SK-N-SH (cell line): ENCODE results near the gene ZNF804B. TPM values are rescaled to one million over a fixed set of nuclear protein-coding genes. Genes with fewer than 3 reads are reported as not detected.

Experiments used
- CTCF ChIA-PET: fragments of 300-600, 350-600 bp; formaldehyde crosslinking; extraction: SDS; loops from one replicate; lab custom pipeline; 2021; lab: Yijun Ruan, JAX
- POLR2A ChIA-PET: fragments of 350-600 bp; sonication (Branson Sonifier 250); formaldehyde crosslinking; extraction: SDS; loops from one replicate; lab custom pipeline; 2020; ENCODE audit warnings: antibody characterized with exemption, inconsistent platforms; lab: Yijun Ruan, JAX
- DNase-seq: peaks from one replicate; pipeline ENCODE4 v3.0.0; 2012
- H2AFZ ChIP-seq: fragments of 200-600 bp; sonication (generic); 2 replicates; pipeline ENCODE4 v1.8.1; 2016; ENCODE audit warnings: antibody characterized with exemption, mild to moderate bottlenecking, low read depth
- H3F3A ChIP-seq: fragments of 200-600 bp; sonication (generic); replicated peaks from 2 replicates; pipeline ENCODE3; 2016; ENCODE audit warnings: antibody characterized with exemption, mild to moderate bottlenecking; ENCODE audit not compliant: insufficient read depth
- H3K27ac ChIP-seq, 2 experiments: fragments of 200-500 bp in 1 of 2; fragments of 200-600 bp in 1 of 2; sonication (Bioruptor generic) in 1 of 2; sonication (generic), shearing (Covaris generic) in 1 of 2; 2 replicates each; pipeline versions ENCODE4 v1.5.1 to v1.6.1; 2014 to 2016; ENCODE audit warnings: low read depth in 2 of 2, inconsistent platforms in 1 of 2, low read length in 1 of 2, mild to moderate bottlenecking in 1 of 2, mixed read lengths in 1 of 2
- H3K27me3 ChIP-seq: fragments of 200-600 bp; sonication (generic), shearing (Covaris generic); 2 replicates; pipeline ENCODE4 v1.6.1; 2016; ENCODE audit warnings: mixed run types; ENCODE audit not compliant: insufficient read depth
- H3K36me3 ChIP-seq, 2 experiments: fragments of 200-500 bp in 1 of 2; fragments of 200-600 bp in 1 of 2; sonication (Bioruptor generic) in 1 of 2; sonication (generic) in 1 of 2; replicated peaks in 1 of 2; 2 replicates each; pipeline versions ENCODE3 to v1.5.1; 2014 to 2016; ENCODE audit warnings: low read length in 1 of 2, mild to moderate bottlenecking in 1 of 2; ENCODE audit not compliant: insufficient read depth in 2 of 2, control insufficient read depth in 1 of 2
- H3K4me1 ChIP-seq, 2 experiments: fragments of 200-500 bp in 1 of 2; fragments of 200-600 bp in 1 of 2; sonication (Bioruptor generic) in 1 of 2; sonication (generic), shearing (Covaris generic) in 1 of 2; 2 replicates each; pipeline versions ENCODE4 v1.5.1 to v1.6.1; 2014 to 2016; ENCODE audit warnings: low read depth in 1 of 2, low read length in 1 of 2, mixed run types in 1 of 2; ENCODE audit not compliant: insufficient read depth in 2 of 2, control insufficient read depth in 1 of 2
- H3K4me2 ChIP-seq: fragments of 200-600 bp; sonication (generic), shearing (Covaris generic); 2 replicates; pipeline ENCODE4 v1.6.1; 2017; ENCODE audit warnings: mixed run types
- H3K4me3 ChIP-seq, 2 experiments: fragments of 200-500 bp in 1 of 2; fragments of 200-600 bp in 1 of 2; sonication (Bioruptor generic) in 1 of 2; sonication (generic), shearing (Covaris generic) in 1 of 2; 2 replicates each; pipeline versions ENCODE4 v1.5.1 to v1.8.1; 2014 to 2016; ENCODE audit warnings: low read depth in 2 of 2, inconsistent platforms in 1 of 2, low read length in 1 of 2, mild to moderate bottlenecking in 1 of 2, mixed read lengths in 1 of 2, moderate library complexity in 1 of 2
- H3K79me2 ChIP-seq: fragments of 200-600 bp; sonication (generic); 2 replicates; pipeline ENCODE4 v1.8.1; 2017; ENCODE audit warnings: mild to moderate bottlenecking; ENCODE audit not compliant: insufficient read depth
- H3K9ac ChIP-seq: fragments of 200-600 bp; sonication (generic); 2 replicates; pipeline ENCODE4 v1.6.1; 2017; ENCODE audit warnings: mixed run types
- H3K9me2 ChIP-seq: fragments of 200-600 bp; sonication (generic); 2 replicates; pipeline ENCODE4 v1.6.1; 2017; ENCODE audit warnings: mixed run types
- H3K9me3 ChIP-seq: fragments of 200-600 bp; sonication (generic); 2 replicates; pipeline ENCODE4 v1.6.1; 2017; ENCODE audit warnings: mixed run types, mild to moderate bottlenecking, moderate library complexity
- H4K20me1 ChIP-seq: fragments of 200-600 bp; sonication (generic); 2 replicates; pipeline ENCODE4 v1.6.1; 2017; ENCODE audit warnings: mild to moderate bottlenecking, mixed run types; ENCODE audit not compliant: insufficient read depth
- CHD2 ChIP-seq: fragments of 150-350 bp; IDR thresholded peaks from 2 replicates; pipeline ENCODE4 v1.6.1; 2018; ENCODE audit warnings: low read length; ENCODE audit not compliant: partially characterized antibody
- CTCF ChIP-seq: fragments of 200-600 bp; sonication (generic); IDR thresholded peaks from 2 replicates; pipeline ENCODE4 v1.6.1; 2017; ENCODE audit warnings: antibody characterized with exemption, mild to moderate bottlenecking, moderate library complexity
- ELF1 ChIP-seq: IDR thresholded peaks from 2 replicates; pipeline ENCODE4 v1.4.0; 2012
- EP300 ChIP-seq, 2 experiments: IDR thresholded peaks; 2 replicates each; pipeline versions ENCODE4 v1.4.0 to v1.6.1; 2012; ENCODE audit warnings: borderline replicate concordance in 1 of 2, low read depth in 1 of 2, low read length in 1 of 2
- EZH2phosphoT487 ChIP-seq: fragments of 200-600 bp; sonication (generic); IDR thresholded peaks from 2 replicates; pipeline ENCODE4 v1.6.1; 2017; ENCODE audit warnings: low read depth, mixed run types, mild to moderate bottlenecking, antibody characterized with exemption, moderate library complexity, borderline replicate concordance
- FOXJ3 ChIP-seq: sonication (generic); formaldehyde crosslinking; IDR thresholded peaks from 2 replicates; pipeline ENCODE4 v1.5.1; 2020; ENCODE audit warnings: mild to moderate bottlenecking, missing genetic modification reagents
- GATA2 ChIP-seq: sonication (generic); formaldehyde crosslinking; IDR thresholded peaks from 2 replicates; pipeline ENCODE4 v1.5.0; 2020; ENCODE audit warnings: mild to moderate bottlenecking, missing genetic modification reagents
- JUND ChIP-seq: IDR thresholded peaks from 2 replicates; pipeline ENCODE4 v1.4.0; 2012
- NFIC ChIP-seq: IDR thresholded peaks from 2 replicates; pipeline ENCODE4 v1.4.0; 2012; ENCODE audit warnings: borderline replicate concordance
- NRF1 ChIP-seq: IDR thresholded peaks from 2 replicates; pipeline ENCODE4 v1.6.1; 2012; ENCODE audit warnings: low read depth, mild to moderate bottlenecking, low read length
- PBX3 ChIP-seq: IDR thresholded peaks from 2 replicates; pipeline ENCODE4; 2012
- POLR2AphosphoS5 ChIP-seq: IDR thresholded peaks from 2 replicates; pipeline ENCODE4 v1.6.1; 2012; ENCODE audit warnings: low read depth, low read length
- RXRA ChIP-seq: IDR thresholded peaks from 2 replicates; pipeline ENCODE4 v1.4.0; 2012; ENCODE audit warnings: low read depth, mild to moderate bottlenecking, borderline replicate concordance
- SIN3A ChIP-seq: IDR thresholded peaks from 2 replicates; pipeline ENCODE4 v1.6.1; 2012; ENCODE audit warnings: low read depth, mild to moderate bottlenecking, low read length, moderate library complexity, borderline replicate concordance
- TAF1 ChIP-seq: IDR thresholded peaks from 2 replicates; pipeline ENCODE4 v1.6.1; 2012; ENCODE audit warnings: low read depth, mild to moderate bottlenecking, low read length, moderate library complexity, borderline replicate concordance
- TEAD4 ChIP-seq: IDR thresholded peaks from 2 replicates; pipeline ENCODE4 v1.4.0; 2012; ENCODE audit warnings: mild to moderate bottlenecking, borderline replicate concordance; ENCODE audit not compliant: insufficient read depth
- USF1 ChIP-seq: IDR thresholded peaks from 2 replicates; pipeline ENCODE4 v1.4.0; 2012; ENCODE audit warnings: low read depth, borderline replicate concordance
- USF2 ChIP-seq: fragments of 150-350 bp; IDR thresholded peaks from 2 replicates; pipeline ENCODE4 v1.6.1; 2017; ENCODE audit warnings: antibody characterized with exemption, low read length, low read depth, borderline replicate concordance
- ZBTB33 ChIP-seq: IDR thresholded peaks from 2 replicates; pipeline ENCODE4 v1.4.0; 2012; ENCODE audit warnings: low read depth, borderline replicate concordance
- WGBS: methylation state at CpG from one replicate; pipeline ENCODE4 v1.1.6; 2017; ENCODE audit warnings: low lambda C conversion rate; 5-methylcytosine and 5-hydroxymethylcytosine counted together
- polyA plus RNA-seq, 3 experiments: library from polyadenylated mRNA; depleted of rRNA; stranded (reverse); fragments of >200 nt; gene quantifications; 2 replicates each; pipeline ENCODE4 v1.2.3, GENCODE V29; 2012

ZNF804B gene
- polyA plus RNA-seq, 1 of the 3 experiments (the other 2 are of a cell fraction): not detected

GRCh38 chr7:89247207-89247606, 487.7 kb downstream of the ZNF804B start:
- ChIA-PET CTCF (no interaction called here), POLR2A (no interaction called here)
- 0 out of 2 replicates have a peak, but pooled peaks cover 4% of the 10 kb centered on the region for H3K9me3 ChIP-seq
- H4K20me1 ChIP-seq: no peaks in the 10 kb centered on the region
- no peak overlapping the region for H3K4me2 ChIP-seq
- H3K4me1 ChIP-seq: no peaks in the 10 kb centered on the region
- WGBS: 27% methylated on average over 3 of the region's 3 CpGs
- no peak overlapping the region for H3K4me3 ChIP-seq
- no peaks in the 10 kb centered on the region for H3K27me3 ChIP-seq
- no peak for TF ChIP-seq USF1
- TF ChIP-seq RXRA: no peak
- TF ChIP-seq ELF1: no peak
- TF ChIP-seq EP300 (IDR thresholded peaks at IDR 0.05; ENCODE audit: borderline replicate concordance in 1 of 2, low read depth in 1 of 2, low read length in 1 of 2): no peak
- no peak for TF ChIP-seq USF2
- no peak overlapping the region for H2AFZ ChIP-seq
- H3K9ac ChIP-seq: no peak overlapping the region
- no peaks in the 10 kb centered on the region for H3K9me2 ChIP-seq
- DNase-seq: no peak
- H3K27ac ChIP-seq: no peak overlapping the region
- no peaks in the 10 kb centered on the region for H3F3A ChIP-seq
- H3K79me2 ChIP-seq: no peaks in the 10 kb centered on the region
- H3K36me3 ChIP-seq: no peaks in the 10 kb centered on the region

- H3K79me2 ChIP-seq: no peaks in the 10 kb centered on the region
- no peak for TF ChIP-seq ZBTB33
- no peak for TF ChIP-seq GATA2
- no peak for TF ChIP-seq POLR2AphosphoS5
- TF ChIP-seq CTCF: no peak
- TF ChIP-seq NFIC: no peak
- no peak for TF ChIP-seq CHD2
- no peak for TF ChIP-seq JUND
- TF ChIP-seq RXRA: no peak
- no peak for TF ChIP-seq EZH2phosphoT487
- no peak for TF ChIP-seq PBX3
- no peak for TF ChIP-seq SIN3A
- no peak for TF ChIP-seq TAF1
- TF ChIP-seq TEAD4: no peak
- TF ChIP-seq NRF1: no peak
- no peak for TF ChIP-seq FOXJ3 (CRISPR knock-in tag)
- TF ChIP-seq, all 33 proteins: peak for 0
- no peak overlapping the region for H3K9ac ChIP-seq
- no peak overlapping the region for H3K4me3 ChIP-seq
- H3K9me3 ChIP-seq: no peaks in the 10 kb centered on the region
- H2AFZ ChIP-seq: no peak overlapping the region
- CTCF ChIA-PET: no interaction called here
- no peak overlapping the region for H3K27ac ChIP-seq
- 14% methylated on average over 2 of the region's 2 CpGs for WGBS
- H4K20me1 ChIP-seq: no peaks in the 10 kb centered on the region
- no peaks in the 10 kb centered on the region for H3K36me3 ChIP-seq
- no peaks in the 10 kb centered on the region for H3K27me3 ChIP-seq
- DNase-seq: no peak
- H3K9me2 ChIP-seq: no peaks in the 10 kb centered on the region
- no peak overlapping the region for H3K4me2 ChIP-seq
- POLR2A ChIA-PET: interaction anchor here (0.6 kb wide), 1 partner anchor 1220 kb away, joined by 3 read pairs; no protein-coding TSS in a partner anchor
- H3F3A ChIP-seq: no peaks in the 10 kb centered on the region
- H3K4me1 ChIP-seq: peaks cover 0 to 4% of the 10 kb centered on the region in 2 experiments; a peak in 2 of 4 replicates
Observed at GRCh38 chr7:89259085-89259484, 499.6 kb downstream of the ZNF804B start.
